Heart left ventricle (tissue), 13 donors: Measurements from ENCODE around the gene LAMA3.

Experiments used
- CTCF ChIP-seq, 12 donors: fragments of 200-600 bp; sonication (generic) in 4 of 12; IDR thresholded peaks; one replicate each; pipeline versions ENCODE4 v1.5.0 to v1.8.0; 2018 to 2022; ENCODE audit warnings: antibody characterized with exemption in 12 of 12, mild to moderate bottlenecking in 5 of 12
- POLR2A ChIP-seq, 2 donors: fragments of 450-650 bp; IDR thresholded peaks; one replicate each; pipeline ENCODE4 v1.6.1; 2017; ENCODE audit warnings: antibody characterized with exemption in 2 of 2, mild to moderate bottlenecking in 2 of 2, moderate library complexity in 2 of 2
- donor health status: ischemic (EF 13 %, LVEDD 7.1; RV severe dilation, severe dysfunction).
- donor health status: DM: no; HTN: yes; CAD: no.
- donor health status: DM: no; HTN: no; CAD: no.
- donor health status: ischemic (EF 25% LVEDD 6.9; RV normal size, moderate dysfunction).
- donor health status: ischemic (EF 25% LVEDD 5.7; RV mildly dilated, moderate dysfunction).
- donor health status: ischemic (EF 35%, LVEDD 5.7; RV mildly dilated, moderate dysfunction).
- donor health status: nonischemic (EF 11% LVEDD 7.7; RV severe dilation, severe dysfunction).
- donor health status: DM: yes; HTN: yes; CAD: no.
- donor health status: PGD.
- donor health status: ischemic (EF 29% LVEDD 5.4; RV normal size, mild dysfunction).
- donor health status: nonischemic (EF 23%, LVEDD 6.1; RV moderate dilation, normal function).

GRCh38 chr18:23908827-23909226 lies 219.6 kb downstream of the LAMA3 start:
- TF ChIP-seq CTCF (IDR thresholded peaks at IDR 0.05) (no peak), POLR2A (IDR thresholded peaks at IDR 0.05) (no peak)
